SH-SY5Y (cell line): Measurements from ENCODE around the gene ETV6.

Experiments used
- GATA2 ChIP-seq: IDR thresholded peaks from 2 replicates; pipeline ENCODE4 v1.6.1; 2011; ENCODE audit warnings: mild to moderate bottlenecking, low read depth, low read length
- GATA3 ChIP-seq: IDR thresholded peaks from 2 replicates; pipeline ENCODE4 v1.6.1; 2011; ENCODE audit warnings: low read depth, mild to moderate bottlenecking, low read length, moderate library complexity

DNA sequence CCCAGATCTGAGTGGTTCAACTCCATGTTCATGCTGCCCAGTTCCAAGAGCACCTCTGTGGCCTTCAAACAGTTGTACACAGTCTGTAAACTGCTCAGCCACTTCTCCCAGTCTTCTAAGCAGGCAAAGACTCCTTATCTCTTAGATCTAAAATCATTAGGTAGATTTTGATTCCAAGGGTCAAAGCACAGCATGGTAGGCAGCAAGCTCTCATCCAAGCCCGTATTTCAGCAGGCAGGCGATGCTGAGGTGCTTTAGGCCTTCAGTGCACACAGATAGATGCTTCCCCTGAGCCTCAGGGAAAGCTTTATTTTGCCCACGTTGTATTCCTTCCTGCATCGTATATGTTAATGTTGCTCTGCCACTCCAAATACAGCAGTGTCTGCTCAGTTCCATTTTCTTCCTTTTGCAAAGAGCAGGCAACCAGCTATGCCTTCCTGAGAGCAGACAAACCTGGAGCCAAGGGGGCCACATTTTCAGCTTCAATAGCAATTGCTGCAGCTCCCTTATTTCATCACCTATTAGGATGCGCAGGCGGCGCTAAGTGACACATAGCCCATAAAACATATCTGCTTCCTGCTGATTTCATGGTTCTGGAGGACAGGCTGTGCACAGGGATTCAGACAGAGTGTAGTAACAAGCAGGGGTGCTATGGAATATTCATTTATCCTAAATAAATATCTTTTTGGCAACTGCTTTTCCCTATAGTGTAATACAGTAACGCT, 67.5 kb downstream of the ETV6 start:
- peak; percentile 49 for TF ChIP-seq GATA2
- TF ChIP-seq GATA3 = no peak
